ENCODE results near the gene HIVEP3.

DNA sequence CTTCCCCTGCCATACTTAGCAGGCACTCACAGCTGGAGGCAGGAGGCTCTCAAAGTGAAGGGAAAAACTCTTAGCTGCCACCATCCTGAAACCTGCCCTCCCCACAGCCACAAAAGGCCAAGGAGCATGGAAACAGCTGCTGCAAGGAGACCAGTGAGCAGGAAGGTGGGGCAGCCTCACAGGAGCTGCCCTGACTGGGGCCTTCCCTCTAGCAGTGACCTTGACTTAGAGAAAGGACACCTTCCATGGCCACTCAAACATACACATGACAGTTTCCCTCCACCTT is 126.3 kb downstream of the HIVEP3 start:
- TF ChIP-seq, protein P1, sequence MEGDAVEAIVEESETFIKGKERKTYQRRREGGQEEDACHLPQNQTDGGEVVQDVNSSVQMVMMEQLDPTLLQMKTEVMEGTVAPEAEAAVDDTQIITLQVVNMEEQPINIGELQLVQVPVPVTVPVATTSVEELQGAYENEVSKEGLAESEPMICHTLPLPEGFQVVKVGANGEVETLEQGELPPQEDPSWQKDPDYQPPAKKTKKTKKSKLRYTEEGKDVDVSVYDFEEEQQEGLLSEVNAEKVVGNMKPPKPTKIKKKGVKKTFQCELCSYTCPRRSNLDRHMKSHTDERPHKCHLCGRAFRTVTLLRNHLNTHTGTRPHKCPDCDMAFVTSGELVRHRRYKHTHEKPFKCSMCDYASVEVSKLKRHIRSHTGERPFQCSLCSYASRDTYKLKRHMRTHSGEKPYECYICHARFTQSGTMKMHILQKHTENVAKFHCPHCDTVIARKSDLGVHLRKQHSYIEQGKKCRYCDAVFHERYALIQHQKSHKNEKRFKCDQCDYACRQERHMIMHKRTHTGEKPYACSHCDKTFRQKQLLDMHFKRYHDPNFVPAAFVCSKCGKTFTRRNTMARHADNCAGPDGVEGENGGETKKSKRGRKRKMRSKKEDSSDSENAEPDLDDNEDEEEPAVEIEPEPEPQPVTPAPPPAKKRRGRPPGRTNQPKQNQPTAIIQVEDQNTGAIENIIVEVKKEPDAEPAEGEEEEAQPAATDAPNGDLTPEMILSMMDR (IDR thresholded peaks at IDR 0.05): no peak
- no peak for TF ChIP-seq POLR2A (IDR thresholded peaks at IDR 0.05)
